GM13977 (cell line): ENCODE data around the gene KCNN4.

ENCODE experiments used
- DNase-seq: peaks from one replicate; pipeline ENCODE4 v3.0.0; 2012; ENCODE audit warnings: low spot score
- in situ Hi-C: fragments of 300-500 bp; cut with MboI; formaldehyde crosslinking; loops from one replicate; pipeline ENCODE4 v1.12.0; 2022; ENCODE audit warnings: low sequenced_read_pairs, low pct_unique_long_range_greater_than_20kb, mixed read lengths, inconsistent platforms; ENCODE audit not compliant: unreplicated experiment
- TF ChIP-seq, protein P1 (sequence below): IDR thresholded peaks from 2 replicates; pipeline ENCODE4 v1.5.1; 2012; ENCODE audit warnings: mild to moderate bottlenecking, control low read depth; ENCODE audit not compliant: insufficient read depth; ENCODE audit errors: extremely low read depth, missing control alignments

The KCNN4 gene

DNA sequence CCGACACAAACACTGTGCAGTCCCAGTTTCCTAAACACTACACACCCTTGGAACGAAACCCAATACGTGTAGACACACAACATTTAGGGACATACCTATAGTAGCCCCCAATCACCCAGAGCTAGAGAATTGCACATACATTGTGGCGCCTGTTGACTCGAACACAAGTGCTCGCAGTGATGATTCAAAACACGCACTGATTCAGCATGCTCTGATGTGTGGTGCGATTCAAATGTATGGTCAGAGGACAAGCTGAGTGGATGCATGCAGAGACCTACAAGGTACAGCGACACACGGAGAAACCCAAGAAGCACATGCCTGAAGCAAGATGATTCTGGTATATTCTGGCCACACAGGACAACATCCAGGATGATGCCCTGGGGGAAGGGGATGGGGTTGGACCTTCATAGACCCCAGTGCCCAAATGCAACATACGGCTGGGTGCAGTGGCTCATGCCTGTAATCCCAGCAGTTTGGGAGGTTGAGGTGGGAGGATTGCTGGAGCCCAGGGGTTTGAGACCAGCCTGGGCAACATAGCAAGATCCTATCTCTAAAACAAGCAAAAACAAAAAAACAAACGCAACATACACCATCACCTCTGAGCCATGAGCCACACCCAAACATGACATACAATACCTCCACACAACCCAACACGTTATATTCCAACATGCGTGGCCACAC, 997 bp upstream of the KCNN4 start:
- in situ Hi-C loops = loop anchor here (5.0 kb wide), 1 partner anchor 34 kb away; no protein-coding TSS in a partner anchor
- DNase-seq = peak; percentile 28
- TF ChIP-seq, protein P1, sequence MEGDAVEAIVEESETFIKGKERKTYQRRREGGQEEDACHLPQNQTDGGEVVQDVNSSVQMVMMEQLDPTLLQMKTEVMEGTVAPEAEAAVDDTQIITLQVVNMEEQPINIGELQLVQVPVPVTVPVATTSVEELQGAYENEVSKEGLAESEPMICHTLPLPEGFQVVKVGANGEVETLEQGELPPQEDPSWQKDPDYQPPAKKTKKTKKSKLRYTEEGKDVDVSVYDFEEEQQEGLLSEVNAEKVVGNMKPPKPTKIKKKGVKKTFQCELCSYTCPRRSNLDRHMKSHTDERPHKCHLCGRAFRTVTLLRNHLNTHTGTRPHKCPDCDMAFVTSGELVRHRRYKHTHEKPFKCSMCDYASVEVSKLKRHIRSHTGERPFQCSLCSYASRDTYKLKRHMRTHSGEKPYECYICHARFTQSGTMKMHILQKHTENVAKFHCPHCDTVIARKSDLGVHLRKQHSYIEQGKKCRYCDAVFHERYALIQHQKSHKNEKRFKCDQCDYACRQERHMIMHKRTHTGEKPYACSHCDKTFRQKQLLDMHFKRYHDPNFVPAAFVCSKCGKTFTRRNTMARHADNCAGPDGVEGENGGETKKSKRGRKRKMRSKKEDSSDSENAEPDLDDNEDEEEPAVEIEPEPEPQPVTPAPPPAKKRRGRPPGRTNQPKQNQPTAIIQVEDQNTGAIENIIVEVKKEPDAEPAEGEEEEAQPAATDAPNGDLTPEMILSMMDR = no peak

DNA sequence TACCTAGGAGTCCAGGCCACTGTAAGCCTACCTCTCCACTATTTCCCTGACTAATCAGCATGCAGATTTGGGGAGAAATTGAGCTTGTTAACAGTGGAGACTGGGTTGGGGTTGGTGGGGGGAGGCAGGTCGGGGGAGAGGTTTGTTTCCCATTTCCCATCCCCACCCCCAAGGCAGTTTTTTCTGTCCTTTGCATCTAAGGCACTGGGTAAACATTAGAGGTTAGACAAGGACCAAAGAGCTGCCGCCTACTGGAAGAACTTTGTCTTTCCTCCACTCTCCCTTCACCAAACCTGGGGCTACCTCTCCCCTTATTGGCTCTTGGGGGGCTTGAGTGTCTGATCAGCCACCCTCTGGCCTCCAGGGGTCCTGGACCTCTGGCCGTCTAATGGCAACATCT, 953 bp downstream of the KCNN4 start:
- peak; percentile 84 for DNase-seq
- in situ Hi-C loops = loop anchor here (5.0 kb wide), 1 partner anchor 33 kb away; no protein-coding TSS in a partner anchor
- TF ChIP-seq, protein P1 = peak; percentile 52

GRCh38 chr19:43779147-43779819, 1.5 kb downstream of the KCNN4 start:
- TF ChIP-seq, protein P1 = no peak
- in situ Hi-C loops = no loop called here
- peak; percentile 20 for DNase-seq

GRCh38 chr19:43778651-43779050, 2.1 kb downstream of the KCNN4 start:
- peak; percentile 42 for DNase-seq
- TF ChIP-seq, protein P1 = no peak
- in situ Hi-C loops = no loop called here

- TF ChIP-seq, protein P1 = no peak
- peak; percentile 67 for DNase-seq
- in situ Hi-C loops = no loop called here
Observed at GRCh38 chr19:43777163-43777695, 3.5 kb downstream of the KCNN4 start.

- in situ Hi-C loops = no loop called here
- DNase-seq = no peak
Observed at GRCh38 chr19:43776286-43776685, 4.5 kb downstream of the KCNN4 start.

More at GRCh38 chr19:43776286-43776685, 4.5 kb downstream of the KCNN4 start:
- TF ChIP-seq, protein P1 = no peak
